Bone marrow (tissue), 2 donors: ENCODE data around the gene ABCA4.

Source experiments
- DNase-seq, 2 donors: peaks; one replicate each; lab custom pipeline; 2025; lab: John Stamatoyannopoulos, UW

ABCA4 gene

DNA sequence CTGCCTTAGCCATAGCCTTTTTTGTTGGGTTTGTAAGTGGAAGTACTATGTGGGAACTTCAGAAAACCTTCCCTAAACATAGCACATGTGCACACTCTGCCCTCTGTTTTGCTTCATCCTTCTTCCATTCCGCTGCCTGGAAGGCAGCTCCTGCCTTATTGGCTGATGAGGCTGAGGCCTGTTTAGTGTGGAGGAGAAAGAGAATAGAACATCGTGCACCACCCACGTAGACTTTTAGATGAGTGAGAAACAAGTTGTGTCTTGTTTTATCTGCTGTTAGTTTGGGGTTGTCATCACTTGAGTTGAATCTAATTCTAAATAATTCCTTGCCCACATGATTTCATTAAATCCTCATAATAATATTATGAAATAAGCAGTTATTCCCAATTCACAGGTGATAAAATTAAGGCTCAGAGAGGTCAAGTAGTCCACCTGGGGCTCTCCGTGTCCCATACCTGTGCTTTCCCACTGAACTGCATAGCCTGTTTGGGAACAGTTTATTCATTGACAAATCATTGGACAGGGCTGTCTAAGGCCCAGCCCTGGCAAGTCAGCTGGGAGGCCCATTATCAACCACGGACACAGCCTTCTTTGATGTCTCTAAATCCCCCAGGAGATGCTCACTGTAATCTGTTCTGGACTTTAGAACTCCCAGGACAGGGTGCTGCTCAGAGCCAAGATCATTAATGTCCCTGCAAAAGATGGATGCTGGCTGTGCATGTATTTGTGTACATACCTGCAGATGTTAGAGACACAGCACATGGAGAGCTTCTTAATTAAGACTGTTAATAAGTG lies 93.0 kb downstream of the ABCA4 start:
- DNase-seq = no peak

- DNase-seq = no peak
These were observed 94.1 kb downstream of the ABCA4 start for GRCh38 chr1:94026619-94027380.

GRCh38 chr1:94025383-94026340 lies 95.3 kb downstream of the ABCA4 start:
- no peak for DNase-seq

GRCh38 chr1:94024104-94024792 lies 96.7 kb downstream of the ABCA4 start:
- no peak for DNase-seq

GRCh38 chr1:94022471-94023189 lies 98.3 kb downstream of the ABCA4 start:
- no peak for DNase-seq

DNA sequence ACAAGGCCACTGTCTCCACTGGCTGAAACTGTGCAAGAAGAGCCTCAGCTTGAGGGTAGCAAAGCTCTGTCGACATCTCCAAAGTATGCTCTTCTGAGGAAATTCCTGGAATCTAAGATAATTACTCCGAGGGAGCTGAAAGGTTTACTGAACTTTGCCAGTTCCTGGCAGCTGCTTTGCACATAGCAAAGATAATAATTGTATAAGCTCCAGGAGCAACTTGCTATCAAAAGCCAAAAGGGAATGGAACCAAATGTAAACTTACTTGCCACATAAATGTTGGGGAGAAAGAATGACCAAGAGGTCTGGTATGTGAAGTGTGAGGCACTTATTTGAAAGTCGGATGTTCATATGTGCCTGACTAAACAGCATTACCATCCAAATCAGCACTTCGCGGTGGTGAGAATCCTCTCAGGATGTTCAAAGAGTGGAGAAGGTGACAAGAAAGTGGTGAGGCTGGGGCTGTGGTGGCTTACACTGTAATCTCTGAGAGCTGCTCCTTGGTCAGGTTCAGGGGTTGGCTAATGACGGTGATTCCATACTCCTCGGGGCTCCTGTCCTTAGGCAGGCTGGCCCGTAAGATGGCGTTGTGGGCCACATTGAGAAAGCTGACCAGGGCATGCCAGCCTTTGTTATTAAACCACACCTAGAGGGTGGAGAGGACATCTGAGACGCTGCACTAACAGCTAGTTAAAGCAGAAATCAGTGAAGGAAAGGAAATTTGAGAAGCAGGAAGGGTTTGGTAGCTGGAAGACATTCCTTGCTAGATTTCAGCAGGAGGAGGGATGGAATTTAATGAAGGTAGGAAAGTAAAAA lies 100.0 kb downstream of the ABCA4 start:
- DNase-seq = no peak

DNA sequence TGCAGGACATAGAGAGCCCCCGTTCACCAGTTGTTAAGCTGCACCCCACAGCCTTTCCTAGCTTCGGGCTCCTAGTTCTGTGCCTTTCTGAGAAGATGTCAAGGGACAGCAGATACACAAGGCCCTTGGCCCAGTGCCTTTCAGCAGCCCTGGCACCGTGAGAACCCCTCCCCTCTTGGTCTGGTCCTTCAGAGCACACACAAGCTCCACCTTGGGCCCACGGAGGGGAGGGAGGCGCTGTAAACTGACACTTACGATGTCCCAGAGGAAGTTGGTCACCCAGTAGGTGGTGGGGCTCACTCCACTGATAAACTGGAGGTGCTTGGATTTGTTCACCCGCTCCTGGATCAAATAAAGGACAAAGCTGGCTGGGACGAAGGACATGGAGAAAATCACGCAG lies 101.6 kb downstream of the ABCA4 start:
- no peak for DNase-seq

GRCh38 chr1:94017155-94017829 lies 103.7 kb downstream of the ABCA4 start:
- no peak for DNase-seq

GRCh38 chr1:94015489-94015817 lies 105.5 kb downstream of the ABCA4 start:
- DNase-seq = no peak

DNA sequence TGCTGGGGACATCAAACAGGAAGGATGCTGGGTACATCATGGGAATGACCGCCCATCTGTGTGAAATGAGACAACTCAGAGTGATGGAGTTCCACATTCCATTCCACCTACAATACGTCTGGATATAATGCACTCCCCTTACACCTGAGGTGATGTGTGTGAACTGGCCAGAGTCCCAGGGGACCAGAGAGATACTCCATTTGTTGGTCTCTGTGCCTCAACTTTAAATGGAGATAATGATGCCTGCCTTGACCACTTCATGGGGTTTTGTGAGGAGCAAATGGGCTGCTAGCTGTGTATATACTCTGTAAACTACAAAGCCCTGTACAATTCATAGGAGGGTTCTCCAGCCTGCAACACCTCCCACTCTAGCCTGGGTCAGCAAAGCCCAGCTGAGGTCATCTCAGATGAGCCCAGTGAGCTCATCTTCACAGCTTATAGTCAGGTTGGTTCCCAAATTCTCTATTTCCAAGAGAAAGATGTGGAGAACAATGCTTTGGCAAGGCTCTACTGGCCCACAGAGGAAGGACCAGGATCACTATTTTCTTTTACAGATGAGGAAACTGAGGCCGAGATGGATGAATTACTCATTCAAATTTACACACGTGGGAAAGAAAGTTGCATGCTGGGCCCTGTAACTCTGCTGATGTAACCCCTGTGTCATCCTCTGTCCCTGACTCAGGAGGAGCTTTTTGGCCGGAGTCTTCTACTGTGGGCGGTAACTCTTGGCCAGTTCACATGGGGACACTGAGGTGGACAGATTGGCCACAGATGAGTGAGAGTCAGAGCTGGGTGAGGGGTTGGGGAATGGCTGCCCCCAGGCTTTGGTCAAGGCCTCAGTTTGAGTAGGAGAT lies 106.1 kb downstream of the ABCA4 start:
- DNase-seq = no peak

GRCh38 chr1:94014087-94014486 lies 106.9 kb downstream of the ABCA4 start:
- no peak for DNase-seq

GRCh38 chr1:94013367-94013878 lies 107.5 kb downstream of the ABCA4 start:
- no peak for DNase-seq

DNA sequence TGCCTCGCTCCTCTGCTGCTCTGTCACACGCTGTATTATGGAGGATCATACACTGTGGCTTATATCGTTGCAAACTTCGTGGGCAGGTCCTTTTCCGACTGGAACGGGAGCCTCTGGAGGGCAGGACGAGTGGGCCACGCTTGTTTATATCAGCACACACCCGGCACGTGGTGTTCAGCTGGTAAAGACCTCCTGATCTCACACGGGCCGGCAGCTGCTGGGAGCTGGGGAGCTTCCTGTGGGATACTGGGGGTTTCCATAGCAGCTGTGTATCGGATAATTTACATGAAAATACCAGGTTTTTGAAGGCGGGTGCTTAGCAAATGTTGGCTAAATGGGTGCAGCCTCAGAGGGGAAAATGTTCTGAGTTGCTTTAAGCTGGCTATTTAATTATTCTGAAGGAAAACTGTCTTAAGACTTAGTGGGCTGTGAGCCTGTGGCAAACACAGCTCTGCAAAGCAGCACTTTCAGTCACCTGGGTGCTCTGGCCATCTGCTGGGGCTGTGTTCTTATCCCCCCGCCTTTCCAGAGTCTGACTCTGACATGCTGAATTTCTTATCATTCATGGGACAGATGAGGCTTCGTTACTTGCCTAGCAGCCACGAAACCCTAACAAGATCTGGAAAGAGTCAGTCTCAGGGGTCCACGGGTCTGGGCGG lies 108.1 kb downstream of the ABCA4 start:
- no peak for DNase-seq

DNA sequence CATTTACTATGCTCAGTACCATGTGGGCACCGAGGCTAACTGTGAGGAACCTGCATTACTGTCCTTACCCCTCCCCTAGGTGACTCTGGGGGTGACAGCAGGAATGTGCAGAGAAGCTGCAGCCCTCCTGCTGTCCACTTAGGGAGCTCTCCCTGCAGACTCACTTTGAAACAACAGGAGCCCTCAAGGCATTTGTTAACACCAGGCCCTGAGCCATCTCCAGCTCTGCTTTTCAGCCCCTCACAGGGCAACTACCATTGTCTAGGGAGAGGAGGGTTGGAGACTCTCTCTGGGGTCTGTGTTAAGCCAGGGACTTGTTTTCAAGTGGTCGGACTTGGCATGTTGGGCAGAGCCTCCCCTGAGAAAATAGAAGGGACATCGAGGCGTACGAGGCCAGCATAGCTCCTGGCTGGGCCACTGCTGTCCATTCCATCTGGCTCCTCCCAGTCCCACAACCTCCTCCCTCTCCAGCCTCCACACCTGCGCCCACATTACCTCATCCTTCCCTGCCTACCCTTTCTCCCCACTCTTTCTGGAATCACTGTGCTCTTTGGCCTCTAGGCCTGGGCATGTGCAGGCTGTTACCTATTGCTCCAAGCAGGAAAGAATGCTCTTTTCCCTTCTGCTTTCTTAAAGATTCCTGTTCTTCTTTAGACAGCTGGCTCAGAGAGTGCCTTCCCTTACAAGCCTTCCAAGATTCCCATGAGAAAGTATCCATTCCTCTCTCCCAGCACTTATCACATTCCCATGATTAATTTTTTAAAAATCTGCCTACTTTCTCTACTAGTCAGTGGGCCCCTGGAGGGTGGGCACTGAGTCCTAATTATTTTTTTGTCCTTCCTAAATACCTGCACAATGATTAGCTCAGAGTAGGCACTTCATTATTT lies 109.0 kb downstream of the ABCA4 start:
- no peak for DNase-seq

GRCh38 chr1:94011129-94011528 lies 109.8 kb downstream of the ABCA4 start:
- DNase-seq = no peak

DNA sequence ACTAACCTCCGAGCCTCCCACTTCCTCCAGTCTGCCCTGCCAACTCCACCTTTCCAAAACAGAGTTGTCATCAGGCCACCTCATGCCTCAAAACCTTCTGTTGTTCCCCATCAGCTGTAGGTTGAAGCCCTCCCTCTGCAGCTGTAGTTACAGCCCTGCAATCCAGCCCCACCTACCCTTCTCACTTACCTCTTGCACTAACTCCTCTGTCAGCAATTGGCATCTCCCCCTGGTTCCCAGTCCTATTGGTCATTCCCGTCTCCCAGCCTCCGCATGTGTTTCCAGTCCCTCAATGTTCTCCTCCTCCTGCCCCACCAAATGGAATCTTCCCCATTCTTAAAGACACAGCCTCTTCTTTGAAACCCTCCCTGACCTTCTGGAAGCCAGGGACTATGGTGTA lies 111.6 kb downstream of the ABCA4 start:
- no peak for DNase-seq

DNA sequence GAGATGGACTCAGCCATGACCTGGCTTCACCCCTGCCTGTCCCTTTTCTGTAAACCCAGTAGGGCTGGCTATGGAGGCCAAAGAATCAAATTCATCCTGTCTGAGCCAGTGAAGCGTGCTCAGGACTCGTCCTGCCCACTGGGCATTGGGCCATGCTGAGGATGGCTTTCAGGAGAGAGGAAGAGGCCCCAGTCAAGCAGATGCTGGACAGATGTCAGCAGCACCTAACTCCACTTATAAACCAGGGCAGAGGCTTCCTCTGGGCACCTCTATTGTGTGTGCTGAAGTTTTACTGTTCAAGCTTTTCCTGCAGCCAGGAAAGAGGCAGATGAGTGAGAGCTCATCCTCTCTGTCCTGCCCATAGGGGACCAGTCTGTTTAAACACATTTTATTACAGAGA lies 114.3 kb downstream of the ABCA4 start:
- no peak for DNase-seq
